Mucosa of rectum (tissue), 2 donors: Measurements from ENCODE around the gene ARAP1.

ENCODE experiments used
- H3K27ac ChIP-seq, 2 donors: one replicate each; pipeline ENCODE4 v1.7.0; 2013; ENCODE audit warnings: inconsistent platforms in 2 of 2, low read depth in 2 of 2, low read length in 2 of 2
- H3K27me3 ChIP-seq, 2 donors: one replicate each; pipeline ENCODE4 v1.7.0; 2013; ENCODE audit warnings: low read length in 2 of 2; ENCODE audit not compliant: control insufficient read depth in 2 of 2, insufficient read depth in 2 of 2
- H3K36me3 ChIP-seq, 2 donors: one replicate each; pipeline ENCODE4 v1.7.0; 2013; ENCODE audit warnings: low read length in 2 of 2; ENCODE audit not compliant: control insufficient read depth in 2 of 2, insufficient read depth in 2 of 2
- H3K4me1 ChIP-seq, 2 donors: one replicate each; pipeline ENCODE4 v1.7.0; 2013; ENCODE audit warnings: low read length in 2 of 2, mild to moderate bottlenecking in 1 of 2; ENCODE audit not compliant: control insufficient read depth in 2 of 2, insufficient read depth in 2 of 2
- H3K4me3 ChIP-seq, 2 donors: one replicate each; pipeline ENCODE4 v1.7.0; 2013; ENCODE audit warnings: low read length in 2 of 2
- H3K9ac ChIP-seq, 2 donors: one replicate each; pipeline ENCODE4 v1.7.0; 2013; ENCODE audit warnings: low read length in 2 of 2, low read depth in 1 of 2, mild to moderate bottlenecking in 1 of 2
- H3K9me3 ChIP-seq, 2 donors: one replicate each; pipeline ENCODE4 v1.7.0; 2013; ENCODE audit warnings: low read length in 2 of 2; ENCODE audit not compliant: control insufficient read depth in 2 of 2
- donor health status: healthy.
- donor health status: Normal muscosa, but diverticular disease.

Gene ARAP1

GRCh38 chr11:72736452-72737069 lies 15.6 kb downstream of the ARAP1 start:
- Histone ChIP-seq H3K27ac (peak overlapping the region; percentile 19 to 49), H3K9ac (no peak overlapping the region), H3K27me3 (no peaks in the 10 kb centered on the region), H3K4me3 (peak overlapping the region in 1 of 2 donors; percentile 16), H3K36me3 (no peaks in the 10 kb centered on the region), H3K9me3 (no peaks in the 10 kb centered on the region), H3K4me1 (peaks cover 16 to 34% of the 10 kb centered on the region in 2 donors)

GRCh38 chr11:72735495-72736027 lies 16.6 kb downstream of the ARAP1 start:
- Histone ChIP-seq H3K36me3 (no peaks in the 10 kb centered on the region), H3K9me3 (no peaks in the 10 kb centered on the region), H3K9ac (peak overlapping the region in 1 of 2 donors; percentile 24), H3K27me3 (no peaks in the 10 kb centered on the region), H3K4me1 (peaks cover 11 to 26% of the 10 kb centered on the region in 2 donors), H3K27ac (peak overlapping the region in 1 of 2 donors; percentile 38), H3K4me3 (no peak overlapping the region)

DNA sequence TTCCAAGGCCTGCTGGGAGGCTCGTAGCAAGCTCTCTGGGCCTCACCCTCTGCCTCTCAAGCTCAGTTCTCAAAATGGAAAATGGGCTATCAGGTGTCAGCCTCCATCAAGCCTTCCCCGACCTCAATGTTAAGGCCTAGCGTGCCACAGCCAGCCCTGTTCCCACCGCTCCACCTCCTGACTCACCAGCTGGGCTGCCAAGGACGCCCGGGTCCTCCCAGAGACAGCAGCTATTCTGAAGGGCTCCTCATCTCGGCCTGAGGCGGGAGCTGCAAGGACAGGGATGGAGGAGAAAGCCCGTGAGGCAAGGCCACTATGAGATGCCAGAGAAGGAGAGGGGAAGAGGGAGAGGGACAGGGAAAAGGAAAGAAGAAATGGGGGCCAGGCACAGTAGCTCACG lies 19.9 kb downstream of the ARAP1 start:
- Histone ChIP-seq H3K36me3 (no peaks in the 10 kb centered on the region), H3K9ac (no peak overlapping the region), H3K27ac (no peak overlapping the region), H3K27me3 (no peaks in the 10 kb centered on the region), H3K4me3 (no peak overlapping the region), H3K4me1 (peaks cover 4 to 7% of the 10 kb centered on the region in 2 donors), H3K9me3 (no peaks in the 10 kb centered on the region)

DNA sequence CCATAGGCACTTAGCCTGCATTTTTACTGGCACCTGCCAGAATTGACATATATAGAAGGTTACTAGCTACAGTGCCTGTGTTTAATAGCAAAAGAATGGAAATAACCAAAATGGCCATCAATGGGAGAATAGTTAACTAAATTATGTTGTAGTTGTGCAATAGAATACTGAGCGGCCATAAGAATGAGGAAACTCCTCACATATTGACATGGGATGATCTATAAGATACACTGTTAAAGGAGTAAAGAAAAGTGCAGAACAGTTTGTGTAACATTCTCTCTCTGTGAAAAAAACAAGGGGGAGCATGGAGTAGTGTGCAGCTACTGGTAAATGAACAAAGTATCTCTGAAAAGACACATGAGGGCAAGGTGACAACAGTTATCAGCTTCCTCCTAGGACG lies 21.5 kb downstream of the ARAP1 start:
- Histone ChIP-seq H3K4me1 (peaks cover 0 to 2% of the 10 kb centered on the region in 2 donors), H3K27me3 (no peaks in the 10 kb centered on the region), H3K4me3 (no peak overlapping the region), H3K36me3 (no peaks in the 10 kb centered on the region), H3K9me3 (no peaks in the 10 kb centered on the region), H3K9ac (no peak overlapping the region), H3K27ac (no peak overlapping the region)

DNA sequence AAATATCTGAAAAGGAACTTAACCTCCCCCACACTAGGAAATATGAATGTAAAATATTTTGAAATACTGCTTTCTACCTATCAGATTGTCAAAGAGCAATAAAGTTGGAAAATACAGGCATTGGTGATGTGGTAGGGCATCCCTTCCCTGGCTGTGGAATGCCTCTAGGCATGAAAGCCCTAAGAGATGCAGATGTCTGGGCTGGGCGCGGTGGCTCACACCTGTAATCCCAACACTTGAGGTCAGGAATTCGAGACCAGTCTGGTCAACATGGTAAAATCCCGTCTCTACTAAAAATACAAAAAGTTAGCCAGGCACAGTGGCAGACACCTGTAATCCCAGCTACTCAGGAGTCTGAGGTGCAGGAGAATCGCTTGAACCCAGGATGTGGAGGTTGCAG lies 22.0 kb downstream of the ARAP1 start:
- no peak overlapping the region for H3K4me3 ChIP-seq
- no peak overlapping the region for H3K27ac ChIP-seq
- H3K36me3 ChIP-seq: no peaks in the 10 kb centered on the region
- H3K4me1 ChIP-seq: peaks cover 0 to 5% of the 10 kb centered on the region in 2 donors
- no peaks in the 10 kb centered on the region for H3K27me3 ChIP-seq
- H3K9ac ChIP-seq: no peak overlapping the region
- no peaks in the 10 kb centered on the region for H3K9me3 ChIP-seq

GRCh38 chr11:72727521-72727920 lies 24.7 kb downstream of the ARAP1 start:
- H3K9ac ChIP-seq: no peak overlapping the region
- H3K4me3 ChIP-seq: no peak overlapping the region
- no peaks in the 10 kb centered on the region for H3K27me3 ChIP-seq
- peaks cover 4 to 11% of the 10 kb centered on the region in 2 donors for H3K4me1 ChIP-seq
- no peaks in the 10 kb centered on the region for H3K36me3 ChIP-seq
- no peaks in the 10 kb centered on the region for H3K9me3 ChIP-seq
- no peak overlapping the region for H3K27ac ChIP-seq

- Histone ChIP-seq H3K27me3 (no peaks in the 10 kb centered on the region), H3K36me3 (no peaks in the 10 kb centered on the region), H3K9me3 (no peaks in the 10 kb centered on the region), H3K4me3 (no peak overlapping the region), H3K4me1 (peaks cover 6 to 13% of the 10 kb centered on the region in 2 donors), H3K27ac (no peak overlapping the region), H3K9ac (no peak overlapping the region)
Measured at GRCh38 chr11:72726266-72727220, 25.7 kb downstream of the ARAP1 start.

- H3K36me3 ChIP-seq: no peaks in the 10 kb centered on the region
- H3K27me3 ChIP-seq: no peaks in the 10 kb centered on the region
- H3K4me3 ChIP-seq: no peak overlapping the region
- no peak overlapping the region for H3K9ac ChIP-seq
- peaks cover 13 to 21% of the 10 kb centered on the region in 2 donors for H3K4me1 ChIP-seq
- H3K27ac ChIP-seq: no peak overlapping the region
- H3K9me3 ChIP-seq: no peaks in the 10 kb centered on the region
Measured at GRCh38 chr11:72725724-72726028, 26.5 kb downstream of the ARAP1 start.

DNA sequence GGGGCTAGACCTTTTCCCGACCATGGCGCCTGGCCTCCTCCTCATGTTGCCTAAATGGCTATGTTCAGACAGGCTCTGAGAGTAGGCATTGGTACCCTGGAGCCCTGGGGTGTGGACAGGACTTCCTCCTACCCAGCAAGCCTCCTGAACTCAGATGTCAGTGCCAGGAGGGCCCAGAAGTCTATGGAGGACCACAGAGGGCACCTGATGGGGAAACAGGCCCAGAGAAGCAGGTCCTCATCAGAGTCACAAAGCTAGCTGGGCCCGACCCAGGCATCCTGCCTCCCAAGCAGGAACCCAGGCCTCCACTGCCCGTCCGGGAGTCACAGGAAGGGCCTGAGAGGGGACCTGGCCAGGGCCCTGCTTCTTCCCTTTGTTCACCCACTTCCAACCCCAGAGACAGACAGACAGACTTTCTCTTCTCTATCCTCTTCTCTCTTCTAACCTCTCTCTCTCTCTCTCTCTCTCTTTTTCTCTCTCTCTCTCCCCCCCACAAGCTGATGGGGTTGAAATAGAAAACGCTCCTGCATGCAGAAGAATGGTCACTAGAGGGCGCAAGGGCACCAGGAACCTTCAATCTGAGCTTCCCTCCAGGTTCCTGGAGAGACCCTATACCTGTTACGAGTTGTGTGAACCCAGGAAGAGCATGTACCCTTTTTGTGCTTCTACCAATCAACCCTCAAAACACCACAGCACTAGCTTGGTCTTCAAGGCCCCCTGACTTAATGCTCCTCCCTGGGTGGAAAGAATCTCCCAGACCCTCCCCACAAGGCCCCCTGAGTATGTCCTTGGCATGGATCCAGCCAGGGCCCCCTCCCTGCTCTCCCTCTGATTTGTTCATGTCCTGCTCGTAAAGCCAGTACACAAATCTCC lies 27.1 kb downstream of the ARAP1 start:
- no peaks in the 10 kb centered on the region for H3K36me3 ChIP-seq
- H3K27me3 ChIP-seq: no peaks in the 10 kb centered on the region
- H3K9me3 ChIP-seq: no peaks in the 10 kb centered on the region
- peaks cover 19 to 27% of the 10 kb centered on the region in 2 donors for H3K4me1 ChIP-seq
- no peak overlapping the region for H3K4me3 ChIP-seq
- H3K27ac ChIP-seq: no peak overlapping the region
- no peak overlapping the region for H3K9ac ChIP-seq
